NCI-H2227 treated with DMSO at 0.1 percent for 48 hours (cell line): ENCODE measurements around the gene RNASEH2A.
A peak's percentile ranks its signal among the peaks of the same experiment; 100 is the strongest.

Source experiments
- DNase-seq: peaks from one replicate; lab custom pipeline; 2025; lab: John Stamatoyannopoulos, UW

The RNASEH2A gene

DNA sequence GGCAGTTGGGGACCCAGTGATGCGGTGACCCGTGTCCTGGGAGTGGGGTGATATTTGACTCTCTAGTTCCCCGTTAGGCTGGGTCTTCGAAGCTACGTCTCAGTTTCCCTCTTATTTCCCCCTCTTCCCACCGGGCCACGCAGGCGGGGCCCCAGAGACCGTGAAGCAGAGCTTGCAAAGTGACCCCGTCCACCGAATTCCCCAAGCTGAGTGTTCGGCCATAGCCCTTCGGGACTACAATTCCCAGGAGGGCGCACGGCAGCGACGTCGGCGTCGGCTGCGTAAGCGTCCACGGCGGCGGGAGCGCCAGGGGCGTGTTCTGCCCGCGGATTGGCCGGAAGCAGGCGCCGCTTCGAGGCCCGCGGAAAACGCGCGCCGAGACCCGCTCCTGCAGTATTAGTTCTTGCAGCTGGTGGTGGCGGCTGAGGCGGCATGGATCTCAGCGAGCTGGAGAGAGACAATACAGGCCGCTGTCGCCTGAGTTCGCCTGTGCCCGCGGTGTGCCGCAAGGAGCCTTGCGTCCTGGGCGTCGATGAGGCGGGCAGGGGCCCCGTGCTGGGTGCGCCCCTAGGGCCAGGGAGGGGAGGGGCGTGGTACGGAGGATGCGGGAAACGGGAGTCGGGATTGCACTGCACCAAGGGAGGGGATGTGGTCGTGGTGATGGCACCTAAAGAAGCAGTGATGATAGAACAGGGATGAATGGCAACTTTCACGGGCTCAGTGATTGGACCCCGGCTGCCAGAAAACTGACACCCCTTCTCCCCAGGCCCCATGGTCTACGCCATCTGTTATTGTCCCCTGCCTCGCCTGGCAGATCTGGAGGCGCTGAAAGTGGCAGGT, at the start of gene RNASEH2A:
Gene RNASEH2A (plus strand): TSS at position 343 of the 840 bp plus-strand sequence. CDS start 90 bp downstream, at position 433.
- DNase-seq: peak; percentile 63

DNA sequence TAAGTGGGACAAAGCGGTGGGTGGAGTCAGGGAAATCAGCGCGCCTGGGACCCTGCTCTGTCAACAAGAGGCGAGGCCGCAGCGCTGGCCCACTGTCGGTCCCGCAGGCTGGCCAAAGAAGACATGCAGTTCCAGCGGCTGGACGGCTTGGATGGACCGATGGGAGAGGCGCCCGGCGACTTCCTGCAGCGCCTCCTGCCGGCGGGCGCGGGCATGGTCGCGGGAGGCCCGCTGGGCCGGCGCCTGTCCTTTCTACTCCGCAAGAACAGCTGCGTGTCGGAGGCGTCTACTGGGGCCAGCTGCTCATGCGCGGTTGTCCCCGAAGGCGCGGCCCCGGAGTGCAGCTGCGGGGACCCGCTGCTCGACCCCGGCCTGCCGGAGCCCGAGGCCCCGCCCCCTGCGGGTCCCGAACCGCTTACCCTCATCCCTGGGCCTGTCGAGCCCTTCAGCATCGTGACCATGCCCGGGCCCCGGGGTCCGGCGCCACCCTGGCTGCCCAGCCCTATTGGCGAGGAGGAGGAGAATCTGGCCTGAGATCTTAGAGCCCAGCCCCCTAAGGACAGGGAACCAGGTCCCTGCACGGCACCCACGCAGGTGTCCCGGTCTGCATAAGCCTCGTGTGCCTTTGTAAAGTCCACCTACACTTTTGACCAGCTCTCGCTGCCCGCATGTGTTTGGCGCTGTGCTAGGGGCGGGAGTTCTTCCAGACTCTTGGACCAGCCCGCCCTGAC, 48.7 kb upstream of the RNASEH2A start:
- peak; percentile 52 for DNase-seq

DNA sequence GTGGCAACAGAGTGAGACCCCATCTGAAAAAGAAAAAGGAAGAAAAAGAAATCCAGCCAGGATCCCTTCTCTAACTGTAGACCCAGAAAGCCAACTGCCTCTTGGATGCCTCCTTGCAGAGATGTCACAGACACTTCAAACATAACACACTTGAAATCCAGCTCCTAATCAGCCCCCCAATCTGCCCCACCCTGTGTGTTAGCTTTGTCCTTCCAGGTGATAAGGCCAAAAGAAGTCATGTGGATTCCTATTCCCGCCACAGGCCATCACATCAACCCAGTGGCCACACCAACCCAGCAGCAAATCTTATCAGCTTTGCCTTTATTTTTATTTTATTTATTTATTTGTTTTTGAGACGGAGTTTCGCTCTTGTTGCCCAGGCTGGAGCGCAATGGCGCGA, 46.7 kb upstream of the RNASEH2A start:
- DNase-seq: no peak

DNA sequence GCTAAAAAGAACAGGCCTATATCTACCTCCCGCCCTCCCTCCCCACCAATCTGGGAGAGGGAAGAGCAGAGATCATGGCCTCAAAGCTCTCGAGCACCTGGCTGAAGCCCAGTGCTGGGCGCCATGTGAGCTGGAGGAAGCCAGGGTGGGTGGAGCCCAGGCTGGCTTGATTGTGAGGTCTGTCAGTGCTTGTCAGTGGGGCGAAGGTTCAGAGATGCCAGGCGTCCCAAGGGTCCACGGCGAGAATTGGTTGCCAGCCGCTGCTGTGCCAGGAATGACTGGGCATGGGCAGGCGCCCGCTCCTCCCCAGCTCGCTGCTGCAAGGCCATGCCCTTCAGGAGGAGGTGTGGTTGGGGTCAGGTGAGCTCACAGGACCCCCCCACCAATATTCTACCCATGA, 43.3 kb upstream of the RNASEH2A start:
- no peak for DNase-seq

GRCh38 chr19:12764698-12765097, 41.7 kb upstream of the RNASEH2A start:
- DNase-seq: no peak

GRCh38 chr19:12766051-12766521, 40.3 kb upstream of the RNASEH2A start:
- no peak for DNase-seq

DNA sequence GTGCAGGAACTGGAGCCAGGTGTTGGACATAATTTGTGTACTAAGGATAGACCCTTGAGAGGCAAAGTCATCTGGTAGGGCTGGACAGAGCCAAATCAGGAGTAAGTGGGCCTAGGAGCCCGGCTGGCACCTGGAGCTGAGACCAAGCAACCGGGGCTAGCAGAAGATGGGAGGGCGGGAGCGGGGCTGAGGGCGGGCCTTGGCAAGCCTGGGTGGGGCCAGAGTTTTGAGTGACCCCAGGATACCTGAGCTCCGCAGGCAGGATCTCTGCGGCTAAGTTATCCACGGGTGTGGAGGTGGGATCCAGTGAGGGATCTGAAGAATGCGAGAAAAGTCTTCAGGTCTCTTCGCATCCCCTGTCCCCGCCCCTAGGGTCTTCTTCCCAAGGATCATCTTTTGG, 39.2 kb upstream of the RNASEH2A start:
- no peak for DNase-seq

- DNase-seq: no peak
Observed at GRCh38 chr19:12767666-12768065, 38.7 kb upstream of the RNASEH2A start.

GRCh38 chr19:12769689-12770088, 36.7 kb upstream of the RNASEH2A start:
- DNase-seq: no peak

DNA sequence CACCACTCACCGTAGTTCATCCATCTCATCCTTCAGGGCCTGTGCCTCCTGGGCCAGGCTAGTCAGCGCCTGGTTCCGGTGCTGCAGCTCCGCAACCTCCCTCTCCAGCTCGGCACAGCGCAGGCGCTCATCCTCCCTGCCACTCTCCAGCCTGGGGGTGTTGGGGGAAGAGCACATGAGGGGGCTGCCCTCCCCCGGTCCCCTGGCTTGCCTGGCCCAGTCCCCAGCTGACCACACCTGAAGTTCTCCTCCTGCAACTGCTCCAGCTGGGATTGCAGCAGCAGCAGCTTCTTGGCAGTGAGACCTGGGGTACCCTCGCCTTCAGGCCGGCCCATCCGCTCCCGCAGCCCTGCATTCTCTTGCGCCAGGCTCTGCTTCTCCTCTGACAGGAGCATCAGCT, 35.5 kb upstream of the RNASEH2A start:
- DNase-seq: no peak

DNA sequence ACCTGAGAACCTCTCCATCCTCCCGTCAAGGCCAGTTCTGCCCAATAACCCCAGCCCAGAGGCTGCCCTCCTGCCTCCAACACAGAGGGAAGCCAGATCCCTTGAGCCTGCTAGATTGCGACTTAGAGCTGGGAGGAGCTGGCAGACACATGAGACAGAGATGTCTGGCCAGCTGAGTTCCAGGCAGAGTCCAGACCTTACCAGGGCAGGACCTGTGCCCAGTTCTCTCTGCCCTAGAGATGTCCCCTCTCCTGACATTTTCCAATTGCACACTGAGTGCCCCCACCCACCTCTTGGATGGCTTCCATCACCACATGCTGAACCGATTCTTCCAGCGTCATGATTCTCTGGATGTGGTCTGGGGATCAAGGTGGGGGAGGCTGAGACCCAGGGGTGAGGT, 34.1 kb upstream of the RNASEH2A start:
- DNase-seq: no peak

DNA sequence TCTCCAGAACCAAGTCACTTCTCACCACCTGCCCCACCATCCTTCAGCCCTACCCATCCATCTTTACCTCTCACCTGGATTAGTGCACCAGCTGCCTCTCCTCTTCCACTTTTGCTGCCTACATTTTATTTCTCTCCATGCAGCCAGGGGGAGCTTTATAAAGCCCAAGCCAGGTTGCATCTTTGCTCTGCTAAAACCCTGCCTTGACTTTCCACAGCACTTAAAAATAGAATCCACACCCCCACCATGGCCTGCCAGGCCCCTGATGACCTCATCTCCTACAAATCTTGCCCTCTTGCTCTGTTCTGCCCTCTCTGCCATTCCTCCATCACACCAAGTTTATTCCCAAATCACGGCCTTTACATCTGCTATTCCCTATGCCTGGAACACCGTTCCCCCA, 32.8 kb upstream of the RNASEH2A start:
- DNase-seq: no peak

DNA sequence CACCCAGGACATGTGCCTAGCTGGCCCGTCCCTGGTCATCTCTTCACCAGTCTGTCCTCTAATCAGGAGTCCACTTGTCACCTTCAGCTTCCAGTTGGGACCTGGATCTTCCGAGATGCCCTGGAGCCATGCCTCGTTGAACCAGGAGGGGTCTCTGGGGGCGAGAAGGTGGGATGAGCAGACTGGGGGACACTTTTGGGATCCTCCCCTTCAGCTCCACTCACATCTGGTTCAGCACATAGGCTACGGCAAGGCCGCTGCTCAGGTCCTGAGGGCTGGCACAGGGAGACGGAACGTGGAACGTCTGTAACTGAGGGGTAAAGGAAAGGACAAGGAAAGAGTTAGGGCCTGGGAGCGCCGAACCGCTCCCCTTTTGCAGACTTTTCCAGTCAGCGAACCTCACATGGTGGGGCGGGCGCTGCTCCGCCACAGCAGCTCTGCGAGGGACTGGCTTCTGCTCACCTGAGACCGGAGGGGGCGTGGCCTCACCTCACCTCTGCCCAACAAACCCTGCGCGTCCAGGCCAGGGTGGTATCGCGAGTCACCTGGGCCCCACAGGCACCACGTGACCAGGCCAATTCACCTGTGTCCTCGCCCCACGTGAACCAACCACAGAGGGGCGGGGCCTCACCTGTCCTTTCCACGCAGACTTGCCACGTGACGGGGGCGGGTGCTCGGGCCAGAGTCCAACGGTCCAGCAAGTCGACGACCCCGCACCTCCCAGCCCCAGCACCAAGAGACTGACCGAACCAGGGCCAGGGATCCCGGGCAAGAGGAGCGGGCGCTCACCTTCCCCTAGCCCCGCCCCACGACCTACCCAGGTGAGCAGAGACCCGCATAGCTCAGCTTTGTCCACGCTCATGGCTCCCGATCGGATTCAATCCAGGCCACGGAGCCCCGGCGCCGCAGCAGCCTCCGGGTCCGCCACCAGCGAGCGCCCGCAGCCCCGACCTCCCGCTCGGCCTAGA, 31.5 kb upstream of the RNASEH2A start, which contains the start of gene HOOK2:
Gene HOOK2 (minus strand): TSS at position 965 of the 968 bp plus-strand sequence. CDS start 103 bp downstream, at position 862.
- no peak for DNase-seq

- peak; percentile 66 for DNase-seq
Observed at GRCh38 chr19:12777217-12778016, 29.0 kb upstream of the RNASEH2A start.

DNA sequence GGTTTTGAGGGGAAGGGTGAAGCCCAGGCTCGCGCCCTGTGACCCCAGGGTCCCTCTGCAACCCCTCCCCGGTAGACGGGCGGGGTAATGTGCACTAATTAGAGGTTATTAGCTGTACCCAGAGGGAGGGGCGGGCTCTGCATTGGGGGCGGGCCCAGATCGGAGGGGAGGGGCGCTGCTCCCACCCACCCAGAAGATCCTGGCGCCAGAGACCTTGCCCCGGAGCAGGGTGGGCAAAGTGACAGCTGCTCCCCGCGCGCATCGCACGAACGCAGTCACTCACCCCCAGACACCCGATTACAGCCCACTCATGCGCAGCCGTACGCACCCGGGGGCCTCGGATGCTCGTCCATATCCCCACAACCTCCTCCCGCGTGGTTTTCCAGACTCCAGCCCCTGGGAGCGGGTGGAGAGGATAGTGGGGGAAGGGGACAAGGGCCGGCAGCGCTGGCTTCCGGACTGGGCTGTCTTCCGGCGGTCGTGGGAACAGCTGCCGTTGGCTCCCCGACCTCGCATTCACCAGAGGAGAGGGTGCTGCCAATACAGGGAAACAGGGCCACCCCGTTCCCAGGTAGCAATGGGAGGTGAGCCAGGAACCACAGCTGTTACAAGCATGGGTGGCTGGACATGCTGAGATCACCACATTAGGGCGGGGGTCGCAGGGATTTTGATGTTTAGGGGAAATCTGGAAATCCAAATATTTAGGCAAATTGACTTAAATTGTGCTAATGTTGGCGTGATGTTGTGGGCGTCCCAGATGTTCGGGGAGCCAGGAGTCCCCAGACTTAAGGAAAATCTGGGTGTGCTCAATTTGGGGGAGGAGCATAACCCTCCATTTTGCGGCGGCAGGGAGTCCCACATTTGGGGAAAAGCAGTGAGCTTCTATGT, 28.1 kb upstream of the RNASEH2A start:
- no peak for DNase-seq

- DNase-seq: no peak
Observed at GRCh38 chr19:12778905-12779161, 27.6 kb upstream of the RNASEH2A start.

- DNase-seq: no peak
Observed at GRCh38 chr19:12779162-12779993, 27.0 kb upstream of the RNASEH2A start.

- no peak for DNase-seq
Observed at GRCh38 chr19:12782174-12782423, 24.3 kb upstream of the RNASEH2A start.

- DNase-seq: peak; percentile 46
Observed at GRCh38 chr19:12782424-12783290, 23.7 kb upstream of the RNASEH2A start.
